Neural progenitor cell (in vitro differentiated cells): ENCODE data around the gene LAGE3. TPM values are rescaled to one million over a fixed set of nuclear protein-coding genes. Genes with fewer than 3 reads are reported as not detected.
A peak's percentile ranks its signal among the peaks of the same experiment; 100 is the strongest.

ENCODE experiments used
- DNase-seq: peaks from one replicate; pipeline ENCODE4 v3.0.0-alpha.2; 2016; ENCODE audit warnings: low spot score
- H2AFZ ChIP-seq: fragments of 200-600 bp; sonication (generic); replicated peaks from 2 replicates; pipeline ENCODE4 v1.6.1; 2016; ENCODE audit warnings: antibody characterized with exemption
- H3F3A ChIP-seq: fragments of 200-600 bp; sonication (generic); 2 replicates; pipeline ENCODE4 v1.6.1; 2016; ENCODE audit warnings: antibody characterized with exemption, low read depth
- H3K27ac ChIP-seq: fragments of 200-600 bp; sonication (generic); 2 replicates; pipeline ENCODE4 v1.5.1; 2016; ENCODE audit warnings: mild to moderate bottlenecking
- H3K27me3 ChIP-seq: fragments of 200-600 bp; sonication (generic); 2 replicates; pipeline ENCODE4 v1.6.1; 2016; ENCODE audit warnings: mild to moderate bottlenecking, moderate library complexity
- H3K36me3 ChIP-seq: fragments of 200-600 bp; sonication (generic); 2 replicates; pipeline ENCODE4 v1.5.1; 2016
- H3K4me1 ChIP-seq: fragments of 200-600 bp; sonication (generic); 2 replicates; pipeline ENCODE4 v1.6.1; 2016; ENCODE audit warnings: mixed run types
- H3K4me2 ChIP-seq: fragments of 200-600 bp; sonication (generic); 2 replicates; pipeline ENCODE4 v1.6.1; 2016
- H3K4me3 ChIP-seq: fragments of 200-600 bp; sonication (generic); 2 replicates; pipeline ENCODE4 v1.5.1; 2016
- H3K79me2 ChIP-seq: fragments of 200-600 bp; sonication (generic); 2 replicates; pipeline ENCODE4 v1.6.1; 2016; ENCODE audit warnings: low read depth
- H3K9ac ChIP-seq: fragments of 200-600 bp; sonication (generic); 2 replicates; pipeline ENCODE4 v1.6.1; 2016
- H3K9me3 ChIP-seq: fragments of 200-600 bp; sonication (generic); 2 replicates; pipeline ENCODE4 v1.5.1; 2016; ENCODE audit warnings: low read depth
- H4K20me1 ChIP-seq: fragments of 200-600 bp; sonication (generic); 2 replicates; pipeline ENCODE4 v1.6.1; 2016; ENCODE audit warnings: low read depth
- H3K27ac Mint-ChIP-seq: 3 replicates; pipeline ENCODE4 v1.8.0; 2021; ENCODE audit warnings: mixed read lengths
- H3K27me3 Mint-ChIP-seq: 2 replicates; pipeline ENCODE4 v1.8.0; 2022; ENCODE audit warnings: low read depth, mild to moderate bottlenecking, inconsistent platforms, moderate library complexity, mixed read lengths; ENCODE audit not compliant: insufficient read depth
- H3K36me3 Mint-ChIP-seq: 3 replicates; pipeline ENCODE4 v1.8.0; 2021; ENCODE audit warnings: mixed read lengths
- H3K4me1 Mint-ChIP-seq: 3 replicates; pipeline ENCODE4 v1.8.0; 2021; ENCODE audit warnings: mixed read lengths
- H3K4me3 Mint-ChIP-seq: 3 replicates; pipeline ENCODE4 v1.8.0; 2021; ENCODE audit warnings: mild to moderate bottlenecking, moderate library complexity, mixed read lengths
- H3K9me3 Mint-ChIP-seq: 3 replicates; pipeline ENCODE4 v1.8.0; 2020; ENCODE audit warnings: mixed read lengths
- CTCF ChIP-seq: fragments of 200-600 bp; sonication (generic); IDR thresholded peaks from 2 replicates; pipeline ENCODE4 v1.5.1; 2017; ENCODE audit warnings: antibody characterized with exemption, mild to moderate bottlenecking
- EZH2 ChIP-seq: fragments of 200-600 bp; sonication (generic); IDR thresholded peaks from 2 replicates; pipeline ENCODE4 v1.6.1; 2017; ENCODE audit warnings: antibody characterized with exemption, mild to moderate bottlenecking, moderate library complexity
- EZH2phosphoT487 ChIP-seq: fragments of 200-600 bp; sonication (generic); IDR thresholded peaks from 2 replicates; pipeline ENCODE4 v1.6.1; 2017; ENCODE audit warnings: antibody characterized with exemption
- total RNA-seq: library from RNA; depleted of rRNA; stranded (reverse); fragments of >200 nt; gene quantifications from 2 replicates; pipeline ENCODE4 v1.2.3, GENCODE V29; 2015; ENCODE audit warnings: low replicate concordance

Gene LAGE3
- total RNA-seq, 1 donor from 2014 or later, result 7.6 TPM

- H3K4me1 Mint-ChIP-seq, result no peaks in the 10 kb centered on the region
- H3K9me3 ChIP-seq, result no peaks in the 10 kb centered on the region
- H3F3A ChIP-seq, result no peaks in the 10 kb centered on the region
- peaks cover 15% of the 10 kb centered on the region for H3K36me3 Mint-ChIP-seq
- peaks cover 25% of the 10 kb centered on the region for H3K9me3 Mint-ChIP-seq
- TF ChIP-seq CTCF, result no peak
- no peak for TF ChIP-seq EZH2phosphoT487
- no peaks in the 10 kb centered on the region for H4K20me1 ChIP-seq
- H2AFZ ChIP-seq, result no peak overlapping the region
- peak overlapping the region; percentile 38 for H3K4me3 Mint-ChIP-seq
- no peak overlapping the region for H3K4me2 ChIP-seq
- H3K27me3 Mint-ChIP-seq, result peaks cover 3% of the 10 kb centered on the region
- DNase-seq, result no peak
- no peaks in the 10 kb centered on the region for H3K4me1 ChIP-seq
- no peaks in the 10 kb centered on the region for H3K27me3 ChIP-seq
- no peaks in the 10 kb centered on the region for H3K79me2 ChIP-seq
- H3K27ac Mint-ChIP-seq, result no peak overlapping the region
- no peak overlapping the region for H3K9ac ChIP-seq
- no peaks in the 10 kb centered on the region for H3K36me3 ChIP-seq
- H3K27ac ChIP-seq, result no peak overlapping the region
- H3K4me3 ChIP-seq, result no peak overlapping the region
Observed at GRCh38 chrX:154472685-154473632, 6.1 kb downstream of the LAGE3 start.

GRCh38 chrX:154471839-154472684 lies 7.0 kb downstream of the LAGE3 start:
- H3K27ac ChIP-seq, result no peak overlapping the region
- Mint-ChIP-seq H3K4me3 (no peak overlapping the region), H3K27ac (no peak overlapping the region), H3K9me3 (peaks cover 19% of the 10 kb centered on the region), H3K27me3 (peaks cover 3% of the 10 kb centered on the region), H3K4me1 (no peaks in the 10 kb centered on the region), H3K36me3 (peaks cover 15% of the 10 kb centered on the region)
- no peaks in the 10 kb centered on the region for H3K27me3 ChIP-seq
- no peaks in the 10 kb centered on the region for H3F3A ChIP-seq
- no peaks in the 10 kb centered on the region for H3K9me3 ChIP-seq
- H2AFZ ChIP-seq, result no peak overlapping the region
- TF ChIP-seq EZH2phosphoT487, result no peak
- H3K79me2 ChIP-seq, result no peaks in the 10 kb centered on the region
- DNase-seq, result no peak
- no peak overlapping the region for H3K9ac ChIP-seq
- H3K36me3 ChIP-seq, result no peaks in the 10 kb centered on the region
- no peaks in the 10 kb centered on the region for H3K4me1 ChIP-seq
- H3K4me2 ChIP-seq, result no peak overlapping the region
- no peaks in the 10 kb centered on the region for H4K20me1 ChIP-seq
- no peak overlapping the region for H3K4me3 ChIP-seq

- H3K27me3 ChIP-seq, result no peaks in the 10 kb centered on the region
- no peak overlapping the region for H2AFZ ChIP-seq
- peaks cover 11% of the 10 kb centered on the region for H3K36me3 Mint-ChIP-seq
- H3K4me3 ChIP-seq, result no peak overlapping the region
- no peaks in the 10 kb centered on the region for H3K9me3 ChIP-seq
- H3K4me3 Mint-ChIP-seq, result no peak overlapping the region
- H3K27ac Mint-ChIP-seq, result no peak overlapping the region
- H3K9me3 Mint-ChIP-seq, result peaks cover 13% of the 10 kb centered on the region
- H4K20me1 ChIP-seq, result no peaks in the 10 kb centered on the region
- no peak overlapping the region for H3K4me2 ChIP-seq
- H3F3A ChIP-seq, result no peaks in the 10 kb centered on the region
- H3K9ac ChIP-seq, result no peak overlapping the region
- no peaks in the 10 kb centered on the region for H3K4me1 Mint-ChIP-seq
- H3K27ac ChIP-seq, result no peak overlapping the region
- TF ChIP-seq EZH2 (no peak), CTCF (no peak)
- H3K27me3 Mint-ChIP-seq, result peaks cover 3% of the 10 kb centered on the region
- H3K36me3 ChIP-seq, result no peaks in the 10 kb centered on the region
- H3K4me1 ChIP-seq, result no peaks in the 10 kb centered on the region
- H3K79me2 ChIP-seq, result no peaks in the 10 kb centered on the region
- no peak for DNase-seq
Observed at GRCh38 chrX:154470914-154471568, 8.0 kb downstream of the LAGE3 start.
